GM18868 (cell line): ENCODE data around the gene SCO2.
A peak's percentile ranks its signal among the peaks of the same experiment; 100 is the strongest.

Source experiments
- ATAC-seq: cut with Tn5 transposase; IDR thresholded peaks from one replicate; pipeline ENCODE4 v1.9.1; 2021; ENCODE audit warnings: mild to moderate bottlenecking, moderate library complexity; ENCODE audit not compliant: unreplicated experiment

The SCO2 gene

GRCh38 chr22:50482107-50483074, 43.0 kb downstream of the SCO2 start:
- no peak for ATAC-seq

DNA sequence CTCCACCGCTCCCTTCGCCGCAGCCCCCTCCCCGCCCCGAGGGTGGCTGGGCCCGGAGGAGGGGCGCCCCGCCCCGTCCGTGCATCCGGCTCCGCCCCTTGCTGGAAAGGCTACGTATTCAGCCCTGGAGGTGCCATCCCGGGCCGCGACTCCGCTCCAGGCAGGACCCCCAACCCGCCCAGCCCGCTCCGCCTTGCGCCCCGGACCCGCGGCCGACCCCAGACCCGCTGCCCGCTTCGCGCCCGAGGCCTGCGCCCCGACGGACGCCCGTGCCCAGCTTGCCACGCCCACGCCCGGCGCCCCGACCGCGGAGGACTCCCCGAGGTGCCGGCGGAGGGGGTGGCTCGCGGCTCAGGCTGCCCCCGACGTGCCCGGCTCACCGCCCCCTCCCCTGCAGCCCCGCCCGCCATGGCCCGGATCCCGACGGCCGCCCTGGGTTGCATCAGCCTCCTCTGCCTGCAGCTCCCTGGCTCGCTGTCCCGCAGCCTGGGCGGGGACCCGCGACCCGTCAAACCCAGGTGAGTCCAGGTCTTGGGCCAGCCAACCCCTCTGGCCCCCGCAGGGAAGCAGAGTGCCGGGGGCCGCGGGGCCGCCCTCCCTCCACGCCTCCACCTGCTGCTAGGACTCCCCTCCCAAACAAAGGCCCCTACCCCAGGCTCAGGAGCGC, 43.8 kb downstream of the SCO2 start, which contains the start of gene ADM2:
Gene ADM2, plus strand, starts transcription at position 104 of the 667 bp plus-strand sequence. Its CDS starts 305 bp downstream, at position 409.
- no peak for ATAC-seq

DNA sequence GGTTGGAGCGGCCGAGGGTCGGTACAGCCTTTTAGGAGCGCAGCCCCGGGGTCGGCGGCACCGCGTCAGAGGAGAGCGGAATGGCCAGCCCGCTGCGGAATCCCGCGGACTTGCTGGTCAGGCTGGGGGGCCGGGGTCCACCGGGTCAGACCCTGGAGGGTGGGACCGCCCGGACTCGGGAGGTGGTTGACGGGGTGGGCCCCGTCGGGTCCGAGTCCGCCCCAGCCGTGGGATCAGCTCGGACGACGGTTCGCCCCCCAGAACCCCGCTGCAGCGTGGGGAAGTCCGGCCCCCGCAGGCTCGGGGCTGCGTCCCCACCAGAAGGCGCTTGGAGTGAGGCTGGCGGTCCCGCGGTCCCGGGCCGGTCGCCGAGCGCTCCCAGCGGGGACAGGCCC, 44.4 kb downstream of the SCO2 start:
- no peak for ATAC-seq

GRCh38 chr22:50479721-50480120, 45.7 kb downstream of the SCO2 start:
- no peak for ATAC-seq

DNA sequence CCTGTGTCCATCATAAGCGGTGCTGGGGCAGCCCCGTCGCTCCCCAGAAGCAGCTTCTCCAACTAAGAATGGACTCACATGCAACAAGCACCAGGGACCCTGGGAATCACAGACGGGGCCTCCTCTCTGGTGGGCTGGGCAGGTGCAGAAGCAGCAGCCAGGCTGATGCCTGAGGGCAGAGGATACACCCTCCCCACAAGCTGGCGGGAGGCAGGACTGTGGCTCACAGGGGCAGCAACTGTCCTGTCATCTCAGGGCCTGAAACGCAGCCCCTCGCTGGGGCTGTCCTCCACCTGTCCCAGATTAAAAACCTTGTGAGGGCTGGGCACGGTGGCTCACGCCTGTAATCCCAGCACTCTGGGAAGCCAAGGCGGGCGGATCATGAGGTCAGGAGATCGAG, 47.5 kb downstream of the SCO2 start:
- ATAC-seq, result no peak

DNA sequence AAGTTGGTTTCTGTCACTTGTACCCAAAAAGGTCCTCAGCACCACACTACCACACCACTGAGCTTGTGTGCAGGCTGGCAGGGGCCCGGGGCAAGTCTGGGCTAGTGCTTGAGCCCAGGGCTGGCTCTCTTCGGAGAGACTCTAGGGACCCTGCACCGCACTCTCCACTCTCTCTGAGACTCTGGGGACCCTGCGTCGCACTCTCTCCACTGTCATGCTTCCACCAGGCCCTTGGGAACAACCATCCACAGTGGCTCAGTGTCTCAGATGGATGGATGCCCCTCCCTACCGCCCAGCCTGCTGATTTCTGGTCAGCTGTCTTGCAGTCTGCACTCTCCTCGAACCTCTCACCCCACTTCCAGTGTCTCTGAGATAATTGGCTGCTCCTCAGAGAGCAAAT, 48.5 kb downstream of the SCO2 start:
- ATAC-seq, result no peak

- ATAC-seq, result no peak
These were observed 49.8 kb downstream of the SCO2 start for GRCh38 chr22:50475652-50476002.

GRCh38 chr22:50474710-50475651, 50.4 kb downstream of the SCO2 start, which contains the start of gene SBF1:
Gene SBF1 (minus strand): TSS chr22:50475035. CDS start chr22:50474840, 195 bp downstream.
- peak; percentile 78 for ATAC-seq

DNA sequence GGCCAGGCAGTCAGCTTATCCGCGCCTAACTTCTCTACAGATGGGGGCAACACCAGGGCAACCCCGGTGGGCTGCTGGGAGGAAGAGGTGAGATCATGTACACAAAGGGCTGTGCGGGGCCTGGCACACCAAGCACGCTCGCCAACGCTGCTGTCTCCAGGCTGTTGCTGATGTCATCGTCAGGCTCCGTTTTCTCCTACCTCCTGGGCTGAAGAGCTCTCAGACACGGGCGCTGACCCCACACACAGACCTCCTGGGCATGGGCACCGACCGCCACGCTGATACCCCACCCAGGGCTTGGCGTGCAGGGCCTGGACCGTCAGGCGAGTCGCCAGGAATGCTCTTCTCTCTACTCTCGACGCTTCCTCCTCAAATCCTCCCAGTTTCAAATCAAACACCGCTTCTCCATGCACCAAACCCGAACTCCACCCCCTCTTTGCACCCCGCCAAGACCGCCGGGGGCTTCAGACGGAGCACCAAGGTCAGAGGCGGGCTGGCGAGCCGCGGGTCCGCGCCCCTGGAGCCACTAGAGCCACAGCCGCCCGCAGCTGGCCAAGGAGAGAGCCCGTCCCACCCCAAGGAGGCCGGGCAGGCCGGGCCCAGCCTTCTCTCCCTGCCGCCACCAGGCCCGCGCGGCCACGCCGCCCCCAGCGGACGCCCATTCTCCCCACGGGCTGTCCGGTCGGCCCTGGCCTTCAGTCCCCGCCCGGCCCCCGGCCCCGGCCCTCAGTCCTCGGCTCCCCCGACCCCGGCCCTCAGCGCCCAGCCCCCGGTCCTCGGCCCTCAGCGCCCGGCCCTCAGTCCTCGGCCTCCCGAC, 51.3 kb downstream of the SCO2 start:
- no peak for ATAC-seq
